ENCODE data around the gene NEK1.

- TF ChIP-seq POLR2A (IDR thresholded peaks at IDR 0.05; ENCODE audit: control extremely low read depth in 1 of 2, low read depth in 2 of 2, low read length in 2 of 2) (no peak), CTCF (IDR thresholded peaks at IDR 0.05; ENCODE audit: control extremely low read depth in 1 of 3, insufficient read depth in 1 of 3, low read depth in 1 of 3, low read length in 3 of 3) (no peak), ASH2L (IDR thresholded peaks at IDR 0.05; ENCODE audit: low read length) (no peak), MAX (IDR thresholded peaks at IDR 0.05) (no peak)
These were observed 232.7 kb downstream of the NEK1 start for GRCh38 chr4:169379688-169380087.
